DOHH2 (cell line): Measurements from ENCODE around the gene HIVEP3.

Experiments used
- EZH2phosphoT487 ChIP-seq: fragments of 200-600 bp; sonication (generic); IDR thresholded peaks from 2 replicates; pipeline ENCODE4 v1.6.1; 2017; ENCODE audit warnings: borderline replicate concordance, mild to moderate bottlenecking, antibody characterized with exemption, low read length, moderate library complexity, mixed read lengths
- TF ChIP-seq, protein P1 (sequence below): fragments of 200-600 bp; sonication (generic); IDR thresholded peaks from one replicate; pipeline ENCODE4 v1.5.1; 2014; ENCODE audit warnings: antibody characterized with exemption, mild to moderate bottlenecking, low read depth, low read length; ENCODE audit not compliant: poor library complexity, severe bottlenecking

GRCh38 chr1:41724926-41725325 lies 193.8 kb downstream of the HIVEP3 start:
- TF ChIP-seq, protein P1, sequence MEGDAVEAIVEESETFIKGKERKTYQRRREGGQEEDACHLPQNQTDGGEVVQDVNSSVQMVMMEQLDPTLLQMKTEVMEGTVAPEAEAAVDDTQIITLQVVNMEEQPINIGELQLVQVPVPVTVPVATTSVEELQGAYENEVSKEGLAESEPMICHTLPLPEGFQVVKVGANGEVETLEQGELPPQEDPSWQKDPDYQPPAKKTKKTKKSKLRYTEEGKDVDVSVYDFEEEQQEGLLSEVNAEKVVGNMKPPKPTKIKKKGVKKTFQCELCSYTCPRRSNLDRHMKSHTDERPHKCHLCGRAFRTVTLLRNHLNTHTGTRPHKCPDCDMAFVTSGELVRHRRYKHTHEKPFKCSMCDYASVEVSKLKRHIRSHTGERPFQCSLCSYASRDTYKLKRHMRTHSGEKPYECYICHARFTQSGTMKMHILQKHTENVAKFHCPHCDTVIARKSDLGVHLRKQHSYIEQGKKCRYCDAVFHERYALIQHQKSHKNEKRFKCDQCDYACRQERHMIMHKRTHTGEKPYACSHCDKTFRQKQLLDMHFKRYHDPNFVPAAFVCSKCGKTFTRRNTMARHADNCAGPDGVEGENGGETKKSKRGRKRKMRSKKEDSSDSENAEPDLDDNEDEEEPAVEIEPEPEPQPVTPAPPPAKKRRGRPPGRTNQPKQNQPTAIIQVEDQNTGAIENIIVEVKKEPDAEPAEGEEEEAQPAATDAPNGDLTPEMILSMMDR: no peak
- no peak for TF ChIP-seq EZH2phosphoT487
